Measurements from ENCODE around the gene SH3TC1. TPM values are rescaled to one million over a fixed set of nuclear protein-coding genes. Genes with fewer than 3 reads are reported as not detected.

Gene SH3TC1
- total RNA-seq, 1 donor from 2014 or later: 20.2 TPM

- DNase-seq: no peak
Measured at GRCh38 chr4:8230033-8230432, 30.9 kb downstream of the SH3TC1 start.

DNA sequence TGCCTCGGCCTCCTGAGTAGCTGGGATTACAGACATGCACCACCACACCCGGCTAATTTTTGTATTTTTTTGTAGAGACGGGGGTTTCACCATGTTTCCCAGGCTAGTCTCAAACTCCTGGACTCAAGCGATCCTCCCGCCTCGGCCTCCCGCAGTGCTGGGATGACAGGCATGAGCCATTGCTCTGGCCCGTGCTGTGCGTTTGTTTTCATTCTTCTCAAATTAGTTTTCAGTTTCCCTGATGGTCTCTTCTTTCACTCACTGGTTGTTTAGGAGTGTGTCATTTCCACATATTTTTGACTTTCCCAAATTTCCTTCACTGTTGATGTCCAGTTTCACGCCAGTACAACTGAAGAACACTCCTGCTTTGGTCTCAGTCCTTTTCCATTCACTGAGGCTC, 31.8 kb downstream of the SH3TC1 start:
- no peak for DNase-seq

DNA sequence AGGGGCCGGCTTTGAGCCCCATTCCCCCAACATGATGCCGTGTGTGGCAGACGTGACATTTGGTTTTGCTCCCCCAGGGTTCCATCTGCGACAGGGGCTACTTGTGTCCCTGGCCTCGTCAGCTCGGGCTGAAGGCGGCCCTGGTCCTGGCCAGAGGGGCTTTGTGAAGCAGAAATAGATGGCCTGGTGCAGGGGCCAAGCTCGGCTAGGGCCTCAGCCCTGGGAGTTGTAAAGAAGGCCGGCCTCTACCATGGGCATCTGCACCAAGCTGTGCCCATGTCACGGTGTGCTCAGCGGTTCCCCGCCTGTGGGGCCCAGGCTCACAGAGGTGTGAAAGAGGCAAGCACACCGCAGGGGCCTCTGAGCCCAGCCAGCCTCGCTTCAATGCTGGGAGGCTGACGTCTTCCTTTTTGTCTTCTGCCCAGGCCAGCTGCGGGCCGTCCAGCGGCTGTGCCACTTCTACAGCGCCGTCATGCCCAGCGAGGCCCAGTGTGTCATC, 32.5 kb downstream of the SH3TC1 start:
- DNase-seq: no peak

GRCh38 chr4:8232748-8233147, 33.7 kb downstream of the SH3TC1 start:
- no peak for DNase-seq

GRCh38 chr4:8233672-8234484, 34.8 kb downstream of the SH3TC1 start:
- DNase-seq: no peak

- peak; percentile 47 for DNase-seq
Measured at GRCh38 chr4:8234715-8235114, 35.6 kb downstream of the SH3TC1 start.

- DNase-seq: no peak
Measured at GRCh38 chr4:8235224-8235623, 36.1 kb downstream of the SH3TC1 start.

GRCh38 chr4:8235686-8236085, 36.6 kb downstream of the SH3TC1 start:
- DNase-seq: no peak

DNA sequence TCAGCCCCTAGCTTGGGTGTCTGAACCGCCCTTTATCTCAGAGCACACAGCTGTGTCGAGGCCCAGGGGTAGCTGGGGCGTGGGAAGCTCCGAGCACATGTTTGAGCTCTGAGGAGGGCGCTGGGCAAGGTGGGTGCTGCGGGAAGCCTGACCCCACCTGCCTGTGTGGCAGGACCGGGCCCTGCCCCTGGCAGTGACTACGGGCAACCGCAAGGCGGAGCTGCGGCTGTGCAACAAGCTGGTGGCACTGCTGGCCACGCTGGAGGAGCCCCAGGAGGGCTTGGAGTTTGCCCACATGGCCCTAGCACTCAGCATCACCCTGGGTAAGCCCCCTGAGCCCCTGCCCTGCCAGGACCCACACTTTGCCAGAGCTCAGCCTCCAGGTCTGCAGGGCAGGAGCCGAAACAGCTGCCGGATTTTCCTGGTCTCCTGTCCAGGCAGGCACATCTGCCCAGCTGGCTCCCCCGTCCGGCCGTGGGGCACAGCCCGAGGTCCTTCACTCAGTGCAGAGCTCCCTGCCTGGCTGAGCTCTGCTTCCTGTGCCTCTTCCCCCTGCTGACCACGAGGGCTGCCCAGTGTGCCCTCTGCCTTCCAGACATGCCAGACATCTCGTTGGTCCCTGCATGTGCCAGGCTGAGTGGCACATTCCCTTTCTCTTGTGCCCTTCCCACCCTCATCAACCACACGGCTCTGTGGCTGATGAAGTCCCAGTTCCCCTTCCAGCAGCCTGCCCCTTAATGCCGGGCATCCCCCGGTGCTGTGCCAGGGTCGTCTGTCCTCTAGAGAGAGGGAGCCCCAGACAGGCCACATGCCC, 37.2 kb downstream of the SH3TC1 start:
- no peak for DNase-seq

- DNase-seq: no peak
Measured at GRCh38 chr4:8236920-8237195, 37.8 kb downstream of the SH3TC1 start.

GRCh38 chr4:8237256-8237989, 38.3 kb downstream of the SH3TC1 start:
- DNase-seq: no peak

- no peak for DNase-seq
Measured at GRCh38 chr4:8238036-8238511, 39.0 kb downstream of the SH3TC1 start.

- DNase-seq: no peak
Measured at GRCh38 chr4:8238515-8239053, 39.5 kb downstream of the SH3TC1 start.

- no peak for DNase-seq
Measured at GRCh38 chr4:8239226-8239625, 40.1 kb downstream of the SH3TC1 start.

DNA sequence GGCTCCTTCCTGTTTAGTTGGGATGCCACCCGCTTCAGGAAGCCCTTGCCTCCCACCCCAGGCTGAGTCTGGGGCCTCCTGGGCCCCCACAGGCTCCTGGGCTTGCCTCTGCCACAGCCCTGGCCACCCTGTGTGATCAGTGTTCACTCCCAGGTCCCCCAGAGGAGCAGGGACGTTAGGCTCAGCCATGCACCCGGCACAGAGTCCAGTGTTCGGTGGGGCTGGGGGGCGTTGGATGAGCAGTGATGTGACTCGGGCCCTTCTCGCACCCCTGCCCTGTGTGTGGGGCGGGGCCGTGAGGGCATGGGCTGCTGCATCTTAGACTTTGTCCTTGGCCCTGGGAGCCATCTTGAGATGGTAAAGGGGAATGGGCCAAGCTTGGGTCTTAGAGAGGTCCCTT, 40.6 kb downstream of the SH3TC1 start:
- DNase-seq: no peak

- no peak for DNase-seq
Measured at GRCh38 chr4:8240211-8241041, 41.3 kb downstream of the SH3TC1 start.

DNA sequence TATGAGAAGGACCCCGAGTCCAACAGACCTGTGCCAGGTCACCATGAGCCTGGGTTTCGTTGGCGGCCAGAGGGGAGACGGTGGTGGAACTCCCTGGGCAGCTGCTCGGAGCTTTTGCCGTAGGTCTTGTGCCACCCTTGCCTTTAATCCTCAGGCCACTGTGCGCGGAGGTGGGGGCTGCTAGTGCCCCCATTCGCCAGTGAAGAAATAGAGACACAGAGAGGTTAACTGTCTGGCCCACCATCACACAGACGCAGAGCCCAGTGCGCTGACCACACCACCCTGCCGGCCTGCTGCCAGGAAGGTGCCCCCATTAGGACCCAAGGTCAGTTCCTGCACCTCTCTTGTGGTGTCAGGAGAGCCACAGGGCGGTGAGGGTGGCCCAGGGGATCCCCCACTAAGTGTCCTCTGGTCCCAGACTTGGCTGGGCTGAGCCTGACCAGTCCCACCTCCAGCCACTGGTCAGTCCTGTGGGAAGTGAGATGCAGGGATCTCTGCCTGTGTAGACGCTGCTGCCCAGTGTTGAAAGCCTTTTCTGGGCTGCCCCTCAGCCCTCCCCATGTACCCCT, 42.2 kb downstream of the SH3TC1 start:
- no peak for DNase-seq

GRCh38 chr4:8241895-8242696, 43.0 kb downstream of the SH3TC1 start:
- DNase-seq: peak; percentile 97

- peak; percentile 28 for DNase-seq
Measured at GRCh38 chr4:8242782-8243560, 43.9 kb downstream of the SH3TC1 start.
